Activated CD8-positive, alpha-beta memory T cell treated with anti-CD3 and anti-CD28 coated beads, Interleukin-2, amount 10 ng/mL, durations not matched to agents 7 days and 5 days (primary cell): ENCODE data around the gene SLC16A2. TPM values are rescaled to one million over a fixed set of nuclear protein-coding genes. Genes with fewer than 3 reads are reported as not detected.
"Not testable (repeated sequence)": the region's sequence is repeated elsewhere in the genome, so short reads cannot be mapped to it uniquely, and the experiment has no call there.

ENCODE experiments used
- ATAC-seq: fragments of 150-1000 bp; cut with Tn5 transposase; one replicate; pipeline ENCODE4 v1.10.0; 2021; ENCODE audit warnings: moderate library complexity
- CTCF ChIA-PET: fragments of 350-600 bp; sonication (Branson Sonifier 250); formaldehyde crosslinking; loops from one replicate; lab custom pipeline; 2021; ENCODE audit warnings: antibody characterized with exemption; lab: Charles Lee
- DNase-seq: peaks from one replicate; pipeline ENCODE4 v3.0.0-alpha.2; 2020
- H3K27ac Mint-ChIP-seq: one replicate; pipeline ENCODE4 v1.8.0; 2021; ENCODE audit warnings: mild to moderate bottlenecking, mixed read lengths
- H3K27me3 Mint-ChIP-seq: one replicate; pipeline ENCODE4 v1.8.0; 2021; ENCODE audit warnings: mixed read lengths
- H3K36me3 Mint-ChIP-seq: one replicate; pipeline ENCODE4 v1.8.0; 2021; ENCODE audit warnings: mild to moderate bottlenecking, mixed read lengths
- H3K4me1 Mint-ChIP-seq: one replicate; pipeline ENCODE4 v1.8.0; 2021; ENCODE audit warnings: mixed read lengths
- H3K4me3 Mint-ChIP-seq: one replicate; pipeline ENCODE4 v1.8.0; 2021; ENCODE audit warnings: mild to moderate bottlenecking, moderate library complexity, mixed read lengths
- H3K9me3 Mint-ChIP-seq: one replicate; pipeline ENCODE4 v1.8.0; 2022; ENCODE audit warnings: low read depth, mixed read lengths
- total RNA-seq, 2 experiments: library from RNA; stranded (reverse); gene quantifications; one replicate each; pipeline ENCODE4 v1.2.3, GENCODE V29; 2021

SLC16A2 gene
- total RNA-seq, 2 experiments from 2014 or later = 0.12 TPM; not detected in 1

GRCh38 chrX:74450803-74451449 lies 29.6 kb downstream of the SLC16A2 start:
- no peak overlapping the region for H3K4me3 Mint-ChIP-seq
- ATAC-seq (no peak), DNase-seq (no peak)
- H3K27me3 Mint-ChIP-seq = no peaks in the 10 kb centered on the region
- H3K36me3 Mint-ChIP-seq = no peaks in the 10 kb centered on the region
- CTCF ChIA-PET = no interaction called here
- no peak overlapping the region for H3K27ac Mint-ChIP-seq
- peaks cover 6% of the 10 kb centered on the region for H3K4me1 Mint-ChIP-seq
- peaks cover 2% of the 10 kb centered on the region for H3K9me3 Mint-ChIP-seq

GRCh38 chrX:74451450-74452198 lies 30.3 kb downstream of the SLC16A2 start:
- Mint-ChIP-seq H3K27ac (no peak overlapping the region), H3K27me3 (no peaks in the 10 kb centered on the region), H3K36me3 (no peaks in the 10 kb centered on the region), H3K4me1 (peaks cover 6% of the 10 kb centered on the region), H3K9me3 (peaks cover 2% of the 10 kb centered on the region), H3K4me3 (no peak overlapping the region)
- CTCF ChIA-PET = no interaction called here
- ATAC-seq (no peak), DNase-seq (no peak)

- Mint-ChIP-seq H3K27ac (no peak overlapping the region), H3K4me3 (no peak overlapping the region), H3K4me1 (peaks cover 6% of the 10 kb centered on the region), H3K27me3 (no peaks in the 10 kb centered on the region), H3K36me3 (no peaks in the 10 kb centered on the region), H3K9me3 (peaks cover 2% of the 10 kb centered on the region)
- no peak for ATAC-seq
- CTCF ChIA-PET = no interaction called here
- DNase-seq = no peak
Measured at GRCh38 chrX:74452199-74452481, 30.8 kb downstream of the SLC16A2 start.

- Mint-ChIP-seq H3K36me3 (no peaks in the 10 kb centered on the region), H3K27me3 (no peaks in the 10 kb centered on the region)
- CTCF ChIA-PET = no interaction called here
Measured at GRCh38 chrX:74453178-74453577, 31.9 kb downstream of the SLC16A2 start.

GRCh38 chrX:74454233-74454632 lies 32.9 kb downstream of the SLC16A2 start:
- DNase-seq, H3K4me1 Mint-ChIP-seq, H3K4me3 Mint-ChIP-seq, ATAC-seq, H3K36me3 Mint-ChIP-seq, H3K27me3 Mint-ChIP-seq, H3K9me3 Mint-ChIP-seq, H3K27ac Mint-ChIP-seq: not testable (repeated sequence)
- CTCF ChIA-PET = interaction anchor here (0.6 kb wide), 1 partner anchor 522 kb away, joined by 3 read pairs; no protein-coding TSS in a partner anchor

More at GRCh38 chrX:74453178-74453577, 31.9 kb downstream of the SLC16A2 start:
- DNase-seq = no peak
- Mint-ChIP-seq H3K27ac (no peak overlapping the region), H3K9me3 (peaks cover 2% of the 10 kb centered on the region), H3K4me3 (no peak overlapping the region), H3K4me1 (peaks cover 6% of the 10 kb centered on the region)
- no peak for ATAC-seq

- CTCF ChIA-PET = no interaction called here
- H3K4me3 Mint-ChIP-seq = no peak overlapping the region
Measured at GRCh38 chrX:74458736-74459135, 37.4 kb downstream of the SLC16A2 start.

GRCh38 chrX:74461384-74461783 lies 40.1 kb downstream of the SLC16A2 start:
- ATAC-seq = no peak
- Mint-ChIP-seq H3K27ac (no peak overlapping the region), H3K36me3 (no peaks in the 10 kb centered on the region), H3K4me1 (no peaks in the 10 kb centered on the region), H3K9me3 (no peaks in the 10 kb centered on the region), H3K4me3 (no peak overlapping the region), H3K27me3 (peaks cover 2% of the 10 kb centered on the region)
- no peak for DNase-seq
- CTCF ChIA-PET = no interaction called here

More at GRCh38 chrX:74458736-74459135, 37.4 kb downstream of the SLC16A2 start:
- Mint-ChIP-seq H3K27me3 (peaks cover 2% of the 10 kb centered on the region), H3K4me1 (no peaks in the 10 kb centered on the region), H3K36me3 (no peaks in the 10 kb centered on the region), H3K9me3 (peaks cover 2% of the 10 kb centered on the region), H3K27ac (no peak overlapping the region)
- ATAC-seq = no peak
- no peak for DNase-seq

GRCh38 chrX:74464722-74465121 lies 43.4 kb downstream of the SLC16A2 start:
- ATAC-seq = no peak
- no peak overlapping the region for H3K27ac Mint-ChIP-seq
- CTCF ChIA-PET = no interaction called here
- H3K4me3 Mint-ChIP-seq = no peak overlapping the region
- DNase-seq = no peak
- no peaks in the 10 kb centered on the region for H3K9me3 Mint-ChIP-seq
- H3K27me3 Mint-ChIP-seq = peaks cover 2% of the 10 kb centered on the region
- H3K36me3 Mint-ChIP-seq = no peaks in the 10 kb centered on the region
- no peaks in the 10 kb centered on the region for H3K4me1 Mint-ChIP-seq

GRCh38 chrX:74465424-74465823 lies 44.1 kb downstream of the SLC16A2 start:
- no peak overlapping the region for H3K4me3 Mint-ChIP-seq
- H3K36me3 Mint-ChIP-seq = no peaks in the 10 kb centered on the region
- H3K27ac Mint-ChIP-seq = no peak overlapping the region
- no peaks in the 10 kb centered on the region for H3K4me1 Mint-ChIP-seq
- DNase-seq = no peak
- peaks cover 2% of the 10 kb centered on the region for H3K27me3 Mint-ChIP-seq
- H3K9me3 Mint-ChIP-seq = no peaks in the 10 kb centered on the region
- ATAC-seq = no peak
- CTCF ChIA-PET = no interaction called here

- Mint-ChIP-seq H3K9me3 (no peaks in the 10 kb centered on the region), H3K27ac (no peak overlapping the region), H3K4me3 (no peak overlapping the region), H3K27me3 (no peaks in the 10 kb centered on the region), H3K36me3 (no peaks in the 10 kb centered on the region), H3K4me1 (no peaks in the 10 kb centered on the region)
- CTCF ChIA-PET = no interaction called here
- ATAC-seq (no peak), DNase-seq (no peak)
Measured at GRCh38 chrX:74467656-74468055, 46.4 kb downstream of the SLC16A2 start.

GRCh38 chrX:74473116-74473515 lies 51.8 kb downstream of the SLC16A2 start:
- H3K9me3 Mint-ChIP-seq, ATAC-seq, H3K36me3 Mint-ChIP-seq, H3K4me3 Mint-ChIP-seq, DNase-seq, H3K4me1 Mint-ChIP-seq, H3K27me3 Mint-ChIP-seq, H3K27ac Mint-ChIP-seq, CTCF ChIA-PET: not testable (repeated sequence)

- no peak for ATAC-seq
- no peak for DNase-seq
- no peaks in the 10 kb centered on the region for H3K27me3 Mint-ChIP-seq
- H3K27ac Mint-ChIP-seq = no peak overlapping the region
- no peaks in the 10 kb centered on the region for H3K9me3 Mint-ChIP-seq
- H3K4me1 Mint-ChIP-seq = no peaks in the 10 kb centered on the region
- CTCF ChIA-PET = no interaction called here
- H3K4me3 Mint-ChIP-seq = no peak overlapping the region
- H3K36me3 Mint-ChIP-seq = no peaks in the 10 kb centered on the region
Measured at GRCh38 chrX:74490247-74490646, 69.0 kb downstream of the SLC16A2 start.

GRCh38 chrX:74492720-74493201 lies 71.5 kb downstream of the SLC16A2 start:
- Mint-ChIP-seq H3K27ac (no peak overlapping the region), H3K36me3 (no peaks in the 10 kb centered on the region), H3K4me1 (no peaks in the 10 kb centered on the region), H3K4me3 (no peak overlapping the region), H3K27me3 (no peaks in the 10 kb centered on the region), H3K9me3 (no peaks in the 10 kb centered on the region)
- no peak for DNase-seq
- CTCF ChIA-PET = no interaction called here
- ATAC-seq = no peak

GRCh38 chrX:74493806-74494205 lies 72.5 kb downstream of the SLC16A2 start:
- no peak for ATAC-seq
- Mint-ChIP-seq H3K27ac (no peak overlapping the region), H3K36me3 (no peaks in the 10 kb centered on the region), H3K4me1 (no peaks in the 10 kb centered on the region), H3K4me3 (no peak overlapping the region), H3K27me3 (no peaks in the 10 kb centered on the region), H3K9me3 (no peaks in the 10 kb centered on the region)
- CTCF ChIA-PET = no interaction called here
- no peak for DNase-seq
